Neutrophil (primary cell): ENCODE data around the gene SERPINB8.
A peak's percentile ranks its signal among the peaks of the same experiment; 100 is the strongest.

ENCODE experiments used
- H3K27ac ChIP-seq: fragments of 200-600 bp; sonication (generic); 2 replicates; pipeline ENCODE4 v1.5.1; 2016; ENCODE audit warnings: mild to moderate bottlenecking, moderate library complexity
- H3K27me3 ChIP-seq: fragments of 200-600 bp; sonication (generic); 2 replicates; pipeline ENCODE4 v1.6.0; 2016; ENCODE audit warnings: mild to moderate bottlenecking
- H3K36me3 ChIP-seq: fragments of 200-600 bp; sonication (generic); 2 replicates; pipeline ENCODE4 v1.5.1; 2017
- H3K4me1 ChIP-seq, 2 experiments: fragments of 200-600 bp in 1 of 2; sonication (generic) in 1 of 2; 1 replicate in 1 of 2; 2 replicates in 1 of 2; pipeline versions ENCODE4 v1.5.1 to v1.6.1; 2013 to 2016; ENCODE audit warnings: low read depth in 1 of 2, low read length in 1 of 2, mild to moderate bottlenecking in 1 of 2, moderate library complexity in 1 of 2; ENCODE audit not compliant: control insufficient read depth in 1 of 2, insufficient read depth in 1 of 2
- H3K4me3 ChIP-seq, 2 experiments: fragments of 200-600 bp in 1 of 2; sonication (generic) in 1 of 2; 1 replicate in 1 of 2; 2 replicates in 1 of 2; pipeline ENCODE4 v1.5.1; 2013 to 2016; ENCODE audit warnings: low read depth in 1 of 2, low read length in 1 of 2, mild to moderate bottlenecking in 1 of 2, moderate library complexity in 1 of 2
- H3K9me3 ChIP-seq: fragments of 200-600 bp; sonication (generic); 2 replicates; pipeline ENCODE4 v1.5.1; 2016
- CTCF ChIP-seq: fragments of 200-600 bp; sonication (generic); IDR thresholded peaks from 2 replicates; pipeline ENCODE4 v1.5.1; 2016; ENCODE audit warnings: antibody characterized with exemption

Gene SERPINB8

GRCh38 chr18:63977040-63977439 lies 7.2 kb downstream of the SERPINB8 start:
- peaks cover 47 to 53% of the 10 kb centered on the region in 2 experiments for H3K4me1 ChIP-seq
- no peaks in the 10 kb centered on the region for H3K27me3 ChIP-seq
- H3K36me3 ChIP-seq: peaks cover 4% of the 10 kb centered on the region
- H3K27ac ChIP-seq: no peak overlapping the region
- TF ChIP-seq CTCF: no peak
- H3K9me3 ChIP-seq: no peaks in the 10 kb centered on the region
- no peak overlapping the region for H3K4me3 ChIP-seq

- no peak overlapping the region for H3K4me3 ChIP-seq
- H3K9me3 ChIP-seq: no peaks in the 10 kb centered on the region
- H3K27ac ChIP-seq: peak overlapping the region; percentile 56
- H3K27me3 ChIP-seq: no peaks in the 10 kb centered on the region
- H3K4me1 ChIP-seq: peaks cover 54 to 59% of the 10 kb centered on the region in 2 experiments
- peak; percentile 84 for TF ChIP-seq CTCF
- peaks cover 27% of the 10 kb centered on the region for H3K36me3 ChIP-seq
These were observed 9.6 kb downstream of the SERPINB8 start for GRCh38 chr18:63979409-63979920.

GRCh38 chr18:63980027-63980426 lies 10.1 kb downstream of the SERPINB8 start:
- H3K9me3 ChIP-seq: no peaks in the 10 kb centered on the region
- H3K4me1 ChIP-seq: peaks cover 49 to 54% of the 10 kb centered on the region in 2 experiments
- H3K27ac ChIP-seq: peak overlapping the region; percentile 56
- no peak for TF ChIP-seq CTCF
- peaks cover 28% of the 10 kb centered on the region for H3K36me3 ChIP-seq
- no peak overlapping the region for H3K4me3 ChIP-seq
- H3K27me3 ChIP-seq: no peaks in the 10 kb centered on the region

- peaks cover 36% of the 10 kb centered on the region for H3K36me3 ChIP-seq
- peak overlapping the region; percentile 56 for H3K27ac ChIP-seq
- peaks cover 40 to 44% of the 10 kb centered on the region in 2 experiments for H3K4me1 ChIP-seq
- TF ChIP-seq CTCF: no peak
- H3K27me3 ChIP-seq: no peaks in the 10 kb centered on the region
- H3K4me3 ChIP-seq: no peak overlapping the region
- no peaks in the 10 kb centered on the region for H3K9me3 ChIP-seq
These were observed 11.1 kb downstream of the SERPINB8 start for GRCh38 chr18:63980896-63981460.

- Histone ChIP-seq H3K36me3 (peaks cover 43% of the 10 kb centered on the region), H3K27ac (peak overlapping the region; percentile 56), H3K4me1 (peaks cover 35 to 40% of the 10 kb centered on the region in 2 experiments), H3K4me3 (no peak overlapping the region), H3K9me3 (no peaks in the 10 kb centered on the region), H3K27me3 (no peaks in the 10 kb centered on the region)
- TF ChIP-seq CTCF: no peak
These were observed 11.8 kb downstream of the SERPINB8 start for GRCh38 chr18:63981719-63982118.
